ENCODE results near the gene LRP11. TPM values are rescaled to one million over a fixed set of nuclear protein-coding genes. Genes with fewer than 3 reads are reported as not detected.

Gene LRP11
- total and polyA plus RNA-seq, 7 donors, result 1.6 to 29.6 (median 7.9) TPM

- no peak for DNase-seq
- Histone ChIP-seq H3K27ac (no peak overlapping the region), H3K4me3 (no peak overlapping the region), H3K4me1 (peaks cover 11% of the 10 kb centered on the region), H3K9me3 (no peaks in the 10 kb centered on the region), H3K36me3 (ENCODE audit: insufficient read depth in 1 of 2, low read depth in 1 of 2) (peaks cover 0 to 8% of the 10 kb centered on the region in 2 donors), H3K27me3 (ENCODE audit: insufficient read depth in 3 of 3, low read length in 2 of 3) (no peaks in the 10 kb centered on the region)
- intact Hi-C loops (cut with DNase I), result no loop called here
- TF ChIP-seq CTCF (IDR thresholded peaks at IDR 0.05), result no peak
- ATAC-seq, result peak; percentile 43 to 67 (median 56)
- 72 to 96% (median 77%) methylated on average over 7 of the region's 7 CpGs for WGBS, 3 donors
Measured at GRCh38 chr6:149820506-149820905, 43.7 kb downstream of the LRP11 start.

GRCh38 chr6:149815788-149816187 lies 48.4 kb downstream of the LRP11 start:
- DNase-seq (no peak), ATAC-seq (no peak)
- no peaks in the 10 kb centered on the region for H3K27me3 ChIP-seq (ENCODE audit: insufficient read depth in 3 of 3, low read length in 2 of 3)
- H3K4me1 ChIP-seq, result no peaks in the 10 kb centered on the region
- H3K36me3 ChIP-seq (ENCODE audit: insufficient read depth in 1 of 2, low read depth in 1 of 2), result peaks cover 0 to 24% of the 10 kb centered on the region in 2 donors
- intact Hi-C loops (cut with DNase I), result no loop called here
- 89 to 95% (median 92%) methylated on average over 4 of the region's 4 CpGs for WGBS, 3 donors
- no peaks in the 10 kb centered on the region for H3K9me3 ChIP-seq
- H3K27ac ChIP-seq, result no peak overlapping the region
- no peak for TF ChIP-seq CTCF (IDR thresholded peaks at IDR 0.05)
- no peak overlapping the region for H3K4me3 ChIP-seq

- 97 to 100% (median 99%) methylated on average over 3 of the region's 3 CpGs for WGBS, 3 donors
- Histone ChIP-seq H3K27ac (no peak overlapping the region), H3K36me3 (ENCODE audit: insufficient read depth in 1 of 2, low read depth in 1 of 2) (peaks cover 0 to 38% of the 10 kb centered on the region in 2 donors), H3K4me1 (no peaks in the 10 kb centered on the region), H3K4me3 (no peak overlapping the region), H3K9me3 (no peaks in the 10 kb centered on the region), H3K27me3 (ENCODE audit: insufficient read depth in 3 of 3, low read length in 2 of 3) (no peaks in the 10 kb centered on the region)
- no peak for TF ChIP-seq CTCF (IDR thresholded peaks at IDR 0.05)
- ATAC-seq, result no peak
- intact Hi-C loops (cut with DNase I), result no loop called here
- no peak for DNase-seq
Measured at GRCh38 chr6:149813351-149813750, 50.8 kb downstream of the LRP11 start.

GRCh38 chr6:149809798-149810197 lies 54.4 kb downstream of the LRP11 start:
- 86 to 90% (median 88%) methylated on average over 2 of the region's 2 CpGs for WGBS, 3 donors
- peaks cover 0 to 63% of the 10 kb centered on the region in 2 donors for H3K36me3 ChIP-seq (ENCODE audit: insufficient read depth in 1 of 2, low read depth in 1 of 2)

More at GRCh38 chr6:149809798-149810197, 54.4 kb downstream of the LRP11 start:
- no peaks in the 10 kb centered on the region for H3K9me3 ChIP-seq
- no peak overlapping the region for H3K27ac ChIP-seq
- no peak overlapping the region for H3K4me3 ChIP-seq
- ATAC-seq (no peak), DNase-seq (no peak)
- H3K27me3 ChIP-seq (ENCODE audit: insufficient read depth in 3 of 3, low read length in 2 of 3), result no peaks in the 10 kb centered on the region
- intact Hi-C loops (cut with DNase I), result no loop called here
- no peak for TF ChIP-seq CTCF (IDR thresholded peaks at IDR 0.05)
- H3K4me1 ChIP-seq, result no peaks in the 10 kb centered on the region

Data from psoas muscle (tissue), 8 donors.